ENCODE measurements around the gene SOD3. TPM values are rescaled to one million over a fixed set of nuclear protein-coding genes. Genes with fewer than 3 reads are reported as not detected.
A peak's percentile ranks its signal among the peaks of the same experiment; 100 is the strongest.

The SOD3 gene
- total and polyA plus RNA-seq, 2 donors (not counting 1 experiment from before 2014, with no cell fraction given), result 19.6 to 34.8 TPM

GRCh38 chr4:24764345-24764744 is 31.0 kb upstream of the SOD3 start:
- TF ChIP-seq, protein P1, sequence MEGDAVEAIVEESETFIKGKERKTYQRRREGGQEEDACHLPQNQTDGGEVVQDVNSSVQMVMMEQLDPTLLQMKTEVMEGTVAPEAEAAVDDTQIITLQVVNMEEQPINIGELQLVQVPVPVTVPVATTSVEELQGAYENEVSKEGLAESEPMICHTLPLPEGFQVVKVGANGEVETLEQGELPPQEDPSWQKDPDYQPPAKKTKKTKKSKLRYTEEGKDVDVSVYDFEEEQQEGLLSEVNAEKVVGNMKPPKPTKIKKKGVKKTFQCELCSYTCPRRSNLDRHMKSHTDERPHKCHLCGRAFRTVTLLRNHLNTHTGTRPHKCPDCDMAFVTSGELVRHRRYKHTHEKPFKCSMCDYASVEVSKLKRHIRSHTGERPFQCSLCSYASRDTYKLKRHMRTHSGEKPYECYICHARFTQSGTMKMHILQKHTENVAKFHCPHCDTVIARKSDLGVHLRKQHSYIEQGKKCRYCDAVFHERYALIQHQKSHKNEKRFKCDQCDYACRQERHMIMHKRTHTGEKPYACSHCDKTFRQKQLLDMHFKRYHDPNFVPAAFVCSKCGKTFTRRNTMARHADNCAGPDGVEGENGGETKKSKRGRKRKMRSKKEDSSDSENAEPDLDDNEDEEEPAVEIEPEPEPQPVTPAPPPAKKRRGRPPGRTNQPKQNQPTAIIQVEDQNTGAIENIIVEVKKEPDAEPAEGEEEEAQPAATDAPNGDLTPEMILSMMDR (conservative IDR thresholded peaks at IDR 0.05 in 1 of 2, IDR thresholded peaks at IDR 0.05 in 1 of 2; ENCODE audit: low read depth in 1 of 2, low read length in 2 of 2), result no peak
- Histone ChIP-seq H3K79me2 (ENCODE audit: control insufficient read depth, insufficient read depth, low read length) (no peaks in the 10 kb centered on the region), H4K20me1 (ENCODE audit: control insufficient read depth, extremely low read depth, insufficient read depth, low read length) (no peaks in the 10 kb centered on the region), H3K4me1 (ENCODE audit: control insufficient read depth, extremely low read depth, insufficient read depth, low read length) (peaks cover 11% of the 10 kb centered on the region), H3K27me3 (ENCODE audit: control insufficient read depth, insufficient read depth, low read length) (no peaks in the 10 kb centered on the region), H3K9me3 (ENCODE audit: control insufficient read depth, insufficient read depth, low read depth, low read length) (no peaks in the 10 kb centered on the region), H2AFZ (ENCODE audit: low read length) (no peak overlapping the region), H3K27ac (ENCODE audit: insufficient read depth, low read length) (no peak overlapping the region), H3K9ac (ENCODE audit: insufficient read depth, low read length) (no peak overlapping the region), H3K36me3 (ENCODE audit: control insufficient read depth, insufficient read depth, low read length) (no peaks in the 10 kb centered on the region), H3K4me3 (replicated peaks in 1 of 4; ENCODE audit: control extremely low read depth in 1 of 4, insufficient read depth in 1 of 4, low read depth in 3 of 4, low read length in 4 of 4) (no peak overlapping the region), H3K4me2 (ENCODE audit: extremely low read depth, insufficient read depth, low read length) (peak overlapping the region; percentile 54)
- DNase-seq (ENCODE audit: low read depth in 2 of 2), result no peak

GRCh38 chr4:24765376-24765988 is 29.9 kb upstream of the SOD3 start:
- no peak overlapping the region for H3K4me3 ChIP-seq (replicated peaks in 1 of 4; ENCODE audit: control extremely low read depth in 1 of 4, insufficient read depth in 1 of 4, low read depth in 3 of 4, low read length in 4 of 4)
- H3K79me2 ChIP-seq (ENCODE audit: control insufficient read depth, insufficient read depth, low read length), result no peaks in the 10 kb centered on the region
- no peaks in the 10 kb centered on the region for H3K9me3 ChIP-seq (ENCODE audit: control insufficient read depth, insufficient read depth, low read depth, low read length)
- H2AFZ ChIP-seq (ENCODE audit: low read length), result no peak overlapping the region
- no peaks in the 10 kb centered on the region for H3K36me3 ChIP-seq (ENCODE audit: control insufficient read depth, insufficient read depth, low read length)
- H3K4me2 ChIP-seq (ENCODE audit: extremely low read depth, insufficient read depth, low read length), result no peak overlapping the region
- H3K27me3 ChIP-seq (ENCODE audit: control insufficient read depth, insufficient read depth, low read length), result no peaks in the 10 kb centered on the region
- H4K20me1 ChIP-seq (ENCODE audit: control insufficient read depth, extremely low read depth, insufficient read depth, low read length), result no peaks in the 10 kb centered on the region
- no peak overlapping the region for H3K9ac ChIP-seq (ENCODE audit: insufficient read depth, low read length)
- TF ChIP-seq EZH2 (IDR thresholded peaks at IDR 0.05; ENCODE audit: low read length, missing control alignments), result no peak
- TF ChIP-seq, protein P1 (conservative IDR thresholded peaks at IDR 0.05 in 1 of 2, IDR thresholded peaks at IDR 0.05 in 1 of 2; ENCODE audit: low read depth in 1 of 2, low read length in 2 of 2), result no peak
- peak; percentile 36 to 42 for DNase-seq (ENCODE audit: low read depth in 2 of 2)
- peaks cover 17% of the 10 kb centered on the region for H3K4me1 ChIP-seq (ENCODE audit: control insufficient read depth, extremely low read depth, insufficient read depth, low read length)
- H3K27ac ChIP-seq (ENCODE audit: insufficient read depth, low read length), result no peak overlapping the region

DNA sequence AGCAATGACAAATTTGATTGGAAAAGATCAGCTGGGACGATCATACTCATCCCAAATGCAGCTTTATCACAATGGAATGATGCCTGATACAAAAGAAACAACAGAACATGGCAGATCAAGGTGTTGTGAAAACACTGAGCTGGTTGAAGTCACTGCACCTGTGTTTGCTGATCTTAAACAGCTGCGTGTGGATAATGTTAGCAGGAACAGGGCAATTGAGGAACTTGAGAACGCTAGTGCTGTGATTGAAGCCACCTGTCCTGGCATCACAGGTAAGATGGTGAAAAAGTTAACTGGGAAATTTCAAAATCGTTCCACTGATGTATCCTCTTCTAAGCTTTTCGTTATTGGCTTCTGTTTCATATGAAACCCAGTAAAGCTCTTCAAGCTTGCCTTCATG is 27.4 kb upstream of the SOD3 start:
- Histone ChIP-seq H3K79me2 (ENCODE audit: control insufficient read depth, insufficient read depth, low read length) (no peaks in the 10 kb centered on the region), H2AFZ (ENCODE audit: low read length) (no peak overlapping the region), H3K36me3 (ENCODE audit: control insufficient read depth, insufficient read depth, low read length) (no peaks in the 10 kb centered on the region), H3K4me2 (ENCODE audit: extremely low read depth, insufficient read depth, low read length) (no peak overlapping the region), H3K9me3 (ENCODE audit: control insufficient read depth, insufficient read depth, low read depth, low read length) (no peaks in the 10 kb centered on the region), H3K4me1 (ENCODE audit: control insufficient read depth, extremely low read depth, insufficient read depth, low read length) (peaks cover 21% of the 10 kb centered on the region), H3K27me3 (ENCODE audit: control insufficient read depth, insufficient read depth, low read length) (no peaks in the 10 kb centered on the region), H3K4me3 (replicated peaks in 1 of 4; ENCODE audit: control extremely low read depth in 1 of 4, insufficient read depth in 1 of 4, low read depth in 3 of 4, low read length in 4 of 4) (no peak overlapping the region), H4K20me1 (ENCODE audit: control insufficient read depth, extremely low read depth, insufficient read depth, low read length) (no peaks in the 10 kb centered on the region), H3K27ac (ENCODE audit: insufficient read depth, low read length) (no peak overlapping the region), H3K9ac (ENCODE audit: insufficient read depth, low read length) (no peak overlapping the region)
- TF ChIP-seq, protein P1 (conservative IDR thresholded peaks at IDR 0.05 in 1 of 2, IDR thresholded peaks at IDR 0.05 in 1 of 2; ENCODE audit: low read depth in 1 of 2, low read length in 2 of 2), result no peak
- no peak for TF ChIP-seq EZH2 (IDR thresholded peaks at IDR 0.05; ENCODE audit: low read length, missing control alignments)
- no peak for DNase-seq (ENCODE audit: low read depth in 2 of 2)
